Hepatocyte (in vitro differentiated cells): ENCODE data around the gene POMGNT2.

Source experiments
- EZH2 ChIP-seq: fragments of 200-600 bp; sonication (generic); IDR thresholded peaks from 2 replicates; pipeline ENCODE4 v1.6.1; 2016; ENCODE audit warnings: antibody characterized with exemption, mild to moderate bottlenecking, borderline replicate concordance
- EZH2phosphoT487 ChIP-seq: fragments of 200-600 bp; sonication (generic); IDR thresholded peaks from one replicate; pipeline ENCODE4 v1.6.1; 2018; ENCODE audit warnings: antibody characterized with exemption, mild to moderate bottlenecking, low read depth, moderate library complexity; ENCODE audit not compliant: unreplicated experiment, severe bottlenecking
- TF ChIP-seq, protein P1 (sequence below): fragments of 200-600 bp; sonication (generic); IDR thresholded peaks from 2 replicates; pipeline ENCODE4 v1.5.1; 2016; ENCODE audit warnings: antibody characterized with exemption, mild to moderate bottlenecking; ENCODE audit not compliant: poor library complexity

DNA sequence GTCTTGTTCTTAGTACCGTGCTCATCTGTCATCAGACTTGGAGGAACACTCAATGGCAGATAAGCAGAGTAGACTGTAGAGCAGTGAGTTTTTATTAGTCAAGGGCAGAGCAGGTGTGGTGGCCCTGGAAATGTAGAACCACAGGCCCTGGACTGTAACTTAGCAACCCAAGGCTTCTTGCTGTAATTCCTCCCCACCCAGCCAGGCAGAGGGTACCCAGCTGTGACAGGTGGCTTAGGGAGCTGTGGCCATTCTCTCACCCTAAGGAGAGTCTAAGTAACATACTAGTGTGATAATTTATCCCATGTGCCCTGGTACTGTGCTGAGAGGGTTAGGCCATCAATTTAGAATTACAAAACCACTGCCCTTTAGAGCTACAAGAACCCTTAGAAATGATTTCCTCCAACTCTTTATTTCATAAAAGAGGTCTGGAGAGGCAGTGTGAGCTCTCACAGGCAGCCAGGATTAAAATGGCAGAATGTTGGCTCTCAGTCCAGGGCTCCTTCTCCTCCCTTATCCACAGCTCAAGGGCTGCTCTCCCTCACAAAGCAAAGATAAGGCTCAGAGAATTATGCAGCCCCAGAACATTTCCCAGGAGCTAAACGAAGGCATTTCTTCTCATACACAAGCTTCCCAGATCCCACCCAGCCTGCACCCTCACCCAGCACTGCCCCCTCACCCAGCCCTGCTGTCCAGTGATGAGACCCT, 3.0 kb downstream of the POMGNT2 start:
- TF ChIP-seq, protein P1, sequence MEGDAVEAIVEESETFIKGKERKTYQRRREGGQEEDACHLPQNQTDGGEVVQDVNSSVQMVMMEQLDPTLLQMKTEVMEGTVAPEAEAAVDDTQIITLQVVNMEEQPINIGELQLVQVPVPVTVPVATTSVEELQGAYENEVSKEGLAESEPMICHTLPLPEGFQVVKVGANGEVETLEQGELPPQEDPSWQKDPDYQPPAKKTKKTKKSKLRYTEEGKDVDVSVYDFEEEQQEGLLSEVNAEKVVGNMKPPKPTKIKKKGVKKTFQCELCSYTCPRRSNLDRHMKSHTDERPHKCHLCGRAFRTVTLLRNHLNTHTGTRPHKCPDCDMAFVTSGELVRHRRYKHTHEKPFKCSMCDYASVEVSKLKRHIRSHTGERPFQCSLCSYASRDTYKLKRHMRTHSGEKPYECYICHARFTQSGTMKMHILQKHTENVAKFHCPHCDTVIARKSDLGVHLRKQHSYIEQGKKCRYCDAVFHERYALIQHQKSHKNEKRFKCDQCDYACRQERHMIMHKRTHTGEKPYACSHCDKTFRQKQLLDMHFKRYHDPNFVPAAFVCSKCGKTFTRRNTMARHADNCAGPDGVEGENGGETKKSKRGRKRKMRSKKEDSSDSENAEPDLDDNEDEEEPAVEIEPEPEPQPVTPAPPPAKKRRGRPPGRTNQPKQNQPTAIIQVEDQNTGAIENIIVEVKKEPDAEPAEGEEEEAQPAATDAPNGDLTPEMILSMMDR: no peak
- TF ChIP-seq EZH2 (no peak), EZH2phosphoT487 (no peak)
